Measurements from ENCODE around the gene CORO7.

The CORO7 gene

DNA sequence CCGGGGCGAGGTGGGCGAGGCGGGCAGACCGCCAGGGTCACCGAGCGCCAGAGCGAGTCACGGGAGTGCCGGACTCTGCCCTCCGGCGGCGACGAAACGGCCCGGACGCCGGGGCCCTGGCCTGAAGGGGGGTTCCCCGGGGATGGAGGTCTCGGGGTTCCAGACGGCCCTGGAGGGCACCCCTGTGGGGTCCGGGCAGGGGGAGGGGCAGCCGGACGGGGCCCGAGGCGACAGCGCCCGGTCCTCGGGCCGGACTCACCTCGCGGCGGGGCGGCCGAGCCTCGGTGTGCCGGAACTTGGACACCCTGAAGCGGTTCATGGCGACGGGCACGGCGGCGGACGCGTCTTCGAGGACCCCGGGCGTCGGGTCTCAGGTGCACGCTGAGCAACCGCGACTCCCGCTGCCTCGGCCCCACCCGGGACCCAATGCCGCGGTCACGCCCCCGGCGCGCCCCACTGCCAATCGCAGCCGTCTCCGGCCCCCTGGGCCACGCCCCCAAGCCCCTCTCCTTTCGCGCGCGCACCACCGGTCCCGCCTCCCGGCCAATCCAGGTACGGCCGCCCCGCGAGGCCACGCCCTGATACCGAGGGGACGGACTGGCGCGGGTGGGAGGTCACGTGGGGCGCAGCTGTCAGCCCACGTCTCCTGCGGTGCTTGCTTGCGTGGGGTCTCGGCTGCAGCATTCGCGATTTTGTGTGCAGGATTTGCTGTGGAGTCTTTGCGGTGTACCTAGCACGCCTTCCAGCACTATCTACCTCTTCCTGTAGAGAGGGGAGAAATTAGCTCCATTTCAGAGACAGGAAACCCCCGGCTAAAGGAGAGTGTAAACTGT is at the start of gene CORO7:
Gene CORO7, minus strand, starts transcription at position 397 of the 833 bp plus-strand sequence. Its CDS starts 78 bp downstream, at position 319.
- DNase-seq = peak; percentile 99

DNA sequence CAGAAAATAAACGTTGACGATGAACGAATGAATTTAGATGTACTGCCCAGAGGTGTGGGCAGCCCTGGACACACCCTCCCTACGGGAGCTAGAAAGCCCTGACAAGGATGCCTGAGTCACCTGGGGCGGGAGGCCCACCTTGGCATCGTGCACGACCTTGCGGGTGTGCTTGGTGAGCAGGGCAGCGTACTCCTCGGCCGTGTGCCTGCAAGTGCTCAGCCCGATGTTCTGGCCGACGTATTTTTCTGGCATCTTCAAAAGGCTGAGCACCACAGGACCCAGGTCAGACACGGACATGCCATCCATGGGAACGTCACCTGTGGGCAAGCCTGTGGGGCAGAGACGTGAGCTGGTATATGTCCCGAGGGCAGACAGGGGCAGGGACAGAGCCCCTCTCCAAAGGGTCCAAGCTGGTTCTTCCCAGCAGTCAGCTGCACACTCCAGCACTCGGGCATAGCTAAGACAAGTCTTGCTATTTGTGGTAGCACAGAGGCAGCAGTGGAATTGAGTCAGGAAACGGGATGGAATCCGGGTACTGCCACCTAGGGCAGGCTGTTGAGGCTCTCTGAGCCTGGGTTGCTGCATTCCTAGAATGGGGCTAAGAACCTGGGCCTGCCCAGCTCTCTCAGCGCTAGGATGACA is 47.2 kb upstream of the CORO7 start:
- no peak for DNase-seq

DNA sequence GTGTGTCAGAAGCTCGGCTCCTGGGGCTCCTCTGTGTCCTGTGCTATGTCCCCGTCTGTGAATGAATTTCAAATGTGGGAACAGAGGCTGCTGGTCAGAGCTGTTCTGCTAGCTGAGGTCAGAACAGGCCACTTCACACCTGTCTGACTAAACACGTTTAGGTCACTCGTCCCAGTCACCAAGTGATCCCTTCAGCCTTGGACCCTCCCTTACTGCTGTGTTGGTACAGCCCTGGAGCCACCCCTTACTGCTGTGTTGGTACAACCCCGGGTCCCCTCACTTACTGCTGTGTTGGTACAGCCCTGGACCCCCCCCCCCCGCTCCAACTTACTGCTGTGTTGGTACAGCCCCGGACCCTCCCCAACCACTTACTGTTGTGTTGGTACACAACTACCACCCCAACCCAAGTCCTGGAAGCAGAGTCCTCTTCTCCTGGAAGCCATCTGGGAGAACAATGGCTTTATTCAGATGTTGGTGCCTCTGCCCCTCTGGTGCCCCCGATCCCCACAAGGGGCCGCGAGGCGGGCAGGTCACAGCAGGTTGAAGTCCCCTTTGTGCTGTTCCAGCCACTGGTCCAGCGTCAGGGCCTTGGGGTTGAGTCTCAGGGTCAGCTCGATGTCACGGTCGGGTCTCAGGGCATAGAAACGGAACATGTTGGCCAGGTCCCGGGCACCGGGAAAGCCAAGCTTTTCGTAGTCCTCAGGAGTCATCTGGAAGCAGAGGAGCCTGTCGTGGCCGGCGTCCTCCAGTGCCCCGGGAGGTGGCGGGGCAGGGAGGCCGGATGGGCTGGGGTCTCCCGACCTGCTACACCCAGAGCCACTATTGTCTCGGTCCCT is 45.1 kb upstream of the CORO7 start:
- DNase-seq = no peak

DNA sequence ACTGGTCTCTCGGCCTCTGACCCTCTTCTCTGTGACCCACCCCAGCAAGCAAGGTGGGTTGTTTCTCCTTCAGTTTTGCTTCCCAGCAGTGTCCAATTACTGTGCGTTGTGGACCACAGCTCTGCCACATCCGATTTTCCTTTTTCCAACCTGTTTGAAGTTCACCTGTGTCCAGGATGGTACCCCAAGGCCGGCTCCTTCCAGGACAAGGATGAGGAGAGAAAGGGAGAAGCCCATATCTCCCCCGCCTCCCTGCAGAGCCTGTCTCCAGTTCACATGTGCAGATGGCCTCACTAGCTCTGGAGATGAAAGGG is 44.5 kb upstream of the CORO7 start:
- no peak for DNase-seq

DNA sequence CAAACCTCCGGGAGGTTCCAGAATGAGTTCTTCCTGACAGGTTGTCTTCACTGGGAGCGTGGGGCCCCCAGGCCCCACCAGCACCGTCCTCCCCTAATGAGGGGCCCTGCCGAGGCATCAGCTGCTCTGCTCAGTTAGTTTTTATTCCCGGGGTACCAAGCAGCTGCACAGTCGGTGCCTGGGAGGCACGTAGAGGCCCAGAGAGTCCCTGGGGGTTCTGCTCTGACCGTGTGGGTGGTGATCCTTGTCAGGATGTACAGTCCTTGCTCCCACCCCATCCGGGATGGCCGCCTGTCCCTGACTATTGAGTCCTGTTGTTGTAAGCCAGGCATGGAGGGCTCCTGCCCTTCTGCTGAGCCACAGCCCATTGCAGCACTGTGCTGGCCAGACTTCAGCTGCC is 39.6 kb upstream of the CORO7 start:
- no peak for DNase-seq

DNA sequence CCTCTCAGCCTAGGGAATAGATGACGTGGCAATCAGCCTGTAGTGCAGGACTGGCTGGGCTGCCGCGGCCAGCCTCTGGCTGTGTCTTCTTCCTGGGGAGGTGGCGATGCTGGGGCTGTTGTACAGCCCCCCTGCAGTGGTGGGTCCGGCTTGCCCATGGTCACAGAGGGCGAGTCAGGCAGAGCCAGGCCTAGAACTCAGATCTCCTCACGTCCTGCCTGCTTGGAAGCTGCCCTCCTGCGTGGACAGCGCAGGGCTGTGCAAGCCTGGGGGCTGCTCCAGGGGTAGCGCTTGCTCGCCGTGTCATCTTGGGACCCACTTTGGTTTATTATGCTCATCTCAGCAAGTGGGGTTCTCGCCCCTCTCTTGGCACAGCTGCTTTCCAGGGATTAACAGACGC is 38.7 kb upstream of the CORO7 start:
- DNase-seq = no peak

DNA sequence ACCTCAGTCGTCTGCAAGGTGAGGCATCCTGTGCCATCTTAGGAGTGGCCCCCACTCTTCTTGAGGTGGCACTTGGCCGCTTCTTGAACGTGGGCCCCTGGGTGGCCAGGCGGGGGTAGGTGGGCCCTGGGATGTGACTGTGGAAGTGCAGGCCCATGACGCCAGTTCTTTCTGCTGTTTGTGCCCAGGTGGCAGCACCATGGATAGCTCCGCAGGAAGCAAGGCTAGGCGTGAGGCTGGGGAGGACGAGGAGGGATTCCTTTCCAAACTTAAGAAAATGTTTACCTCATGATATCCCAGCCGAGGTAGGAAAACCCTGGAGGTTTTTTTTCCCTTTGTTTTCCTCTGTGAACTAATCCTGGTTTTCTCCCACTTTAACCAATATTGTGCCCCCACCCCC is 38.2 kb upstream of the CORO7 start:
- no peak for DNase-seq

DNA sequence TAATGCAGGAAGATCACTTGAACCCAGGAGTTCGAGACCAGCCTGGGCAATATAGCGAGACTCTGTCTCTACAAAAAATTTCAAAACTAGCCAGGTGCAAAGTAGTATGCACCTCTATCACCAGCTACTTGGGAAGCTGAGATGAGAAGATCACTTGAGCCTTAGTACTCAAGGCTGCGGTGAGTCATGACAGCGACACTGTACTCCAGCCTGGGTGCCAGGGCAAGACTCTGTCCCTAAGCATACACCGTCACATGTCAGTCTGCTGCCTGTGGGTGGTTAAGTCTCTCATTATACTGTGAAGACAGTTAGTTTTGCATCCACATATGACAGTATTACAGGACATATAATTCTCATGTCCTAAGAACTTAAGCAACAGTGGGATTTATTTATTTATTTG is 36.3 kb upstream of the CORO7 start:
- no peak for DNase-seq

DNA sequence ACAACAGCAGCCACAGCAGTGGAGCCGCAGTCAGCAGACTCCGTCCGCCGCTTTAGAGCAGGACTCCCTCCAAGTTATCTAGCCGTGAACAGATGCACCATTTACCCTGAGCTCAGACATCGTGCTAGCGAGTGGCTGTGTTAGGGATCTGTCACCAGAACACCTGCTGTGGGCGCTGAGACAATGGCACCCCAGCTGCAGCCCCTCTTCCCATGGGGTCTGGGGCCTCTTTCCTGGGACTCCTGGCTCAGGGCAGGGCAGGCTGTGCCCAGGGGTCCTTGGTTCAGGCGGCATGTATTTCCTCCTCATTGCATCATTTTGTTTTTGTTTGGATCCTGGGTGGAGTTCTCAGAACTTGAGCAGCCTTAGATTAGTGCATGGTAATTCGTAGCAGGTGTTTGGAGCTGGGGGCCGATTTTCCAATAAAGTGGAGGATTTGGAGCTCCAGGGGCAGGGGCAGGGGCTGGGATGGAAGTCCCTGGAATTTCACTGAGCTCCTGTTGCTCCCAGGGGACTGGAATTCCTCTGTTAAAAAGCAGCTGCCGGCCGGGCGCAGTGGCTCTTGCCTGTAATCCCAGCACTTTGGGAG is 34.6 kb upstream of the CORO7 start:
- DNase-seq = no peak

DNA sequence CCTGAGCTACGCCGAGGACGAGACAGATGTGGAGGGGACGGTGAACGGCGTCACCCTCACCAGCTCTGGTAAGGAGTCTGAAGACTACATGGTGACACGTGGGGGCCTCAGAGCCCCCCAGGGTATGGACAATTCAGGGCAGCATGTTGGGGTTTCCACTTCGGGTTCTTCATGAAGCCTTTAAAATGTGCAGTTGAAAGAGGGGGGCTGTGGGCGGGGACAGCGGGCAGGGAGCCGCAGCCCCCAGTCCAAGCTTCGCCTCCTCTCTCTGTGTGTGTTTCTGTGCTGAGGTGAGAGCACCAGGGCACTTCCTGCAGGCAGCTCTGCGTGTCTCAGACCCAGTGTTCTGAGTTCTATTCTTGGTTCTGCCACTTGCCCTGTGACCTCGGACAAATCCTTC is 34.0 kb upstream of the CORO7 start:
- no peak for DNase-seq

DNA sequence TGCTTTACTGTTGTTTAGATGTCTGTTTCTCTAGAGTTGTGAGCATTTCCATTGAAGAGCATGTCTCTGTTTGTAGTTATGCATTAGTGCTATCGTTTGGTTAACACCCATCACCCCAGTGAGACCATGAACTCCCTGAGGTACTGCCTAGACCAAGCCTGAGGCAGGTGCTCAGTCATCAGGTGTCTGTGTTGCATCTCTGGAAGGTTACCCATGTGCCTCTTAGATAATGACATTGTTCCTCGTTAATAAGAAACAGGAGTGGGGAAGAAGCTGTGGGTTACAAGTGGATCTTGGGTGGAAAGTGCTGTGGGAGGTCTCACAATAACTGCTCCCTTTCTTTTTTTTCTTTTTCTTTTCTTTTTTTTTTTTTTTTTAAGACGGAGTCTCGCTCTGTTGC is 27.6 kb upstream of the CORO7 start:
- no peak for DNase-seq

DNA sequence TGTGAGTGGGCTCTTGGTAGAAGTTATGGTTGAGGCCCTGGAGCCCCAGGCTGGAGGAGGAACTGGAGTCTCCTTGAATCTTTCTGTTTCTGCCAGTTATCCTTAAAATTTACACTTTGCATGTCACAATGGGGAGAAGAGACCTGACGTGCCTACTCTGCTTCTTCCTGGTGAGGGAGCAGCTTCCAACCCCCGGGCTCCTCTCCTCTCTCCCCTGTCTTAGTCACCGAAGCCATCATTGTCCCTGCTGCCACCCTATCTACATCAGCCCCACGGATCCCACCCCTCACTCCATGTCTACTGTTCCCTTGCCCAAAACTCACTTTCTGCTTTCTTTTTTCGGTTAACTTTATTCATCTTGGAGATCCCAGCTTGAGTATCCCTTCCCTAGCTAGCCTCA is 26.9 kb upstream of the CORO7 start:
- no peak for DNase-seq

DNA sequence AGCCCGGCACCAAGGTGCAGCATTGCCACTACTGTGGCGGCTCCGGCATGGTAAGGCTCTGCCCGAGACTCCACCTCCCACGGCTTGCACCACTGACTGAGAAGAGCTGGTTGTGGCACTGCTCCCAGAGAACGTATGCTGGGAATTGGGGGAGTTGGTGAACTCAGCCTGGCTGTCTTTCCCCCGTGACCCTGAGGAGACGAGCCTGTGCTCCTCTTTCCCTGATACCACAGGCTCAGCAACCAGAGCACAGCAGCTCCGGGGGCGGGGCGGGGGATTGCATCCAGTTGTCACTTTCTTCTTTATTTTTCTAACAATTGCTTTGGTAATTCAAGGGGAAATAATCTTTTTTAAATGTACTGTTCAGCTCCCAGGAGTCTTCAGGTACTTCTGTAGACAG is 26.0 kb upstream of the CORO7 start:
- DNase-seq = no peak

DNA sequence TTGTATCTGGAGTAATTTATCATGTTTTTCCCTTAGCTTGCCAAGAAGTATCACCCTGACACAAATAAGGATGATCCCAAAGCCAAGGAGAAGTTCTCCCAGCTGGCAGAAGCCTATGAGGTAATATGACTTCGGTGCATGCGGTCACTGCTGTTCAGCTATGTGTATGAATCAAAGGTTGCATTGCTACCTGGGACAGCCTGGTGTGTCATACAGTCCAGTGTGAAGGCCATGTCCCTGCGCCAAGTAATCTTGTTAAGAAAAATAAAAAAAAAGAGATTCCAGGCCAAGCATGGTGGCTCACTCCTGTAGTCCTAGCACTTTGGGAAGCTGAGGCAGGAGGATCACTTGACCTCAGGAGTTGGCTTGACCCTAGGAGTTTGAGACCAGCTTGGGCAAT is 21.0 kb upstream of the CORO7 start:
- no peak for DNase-seq

DNA sequence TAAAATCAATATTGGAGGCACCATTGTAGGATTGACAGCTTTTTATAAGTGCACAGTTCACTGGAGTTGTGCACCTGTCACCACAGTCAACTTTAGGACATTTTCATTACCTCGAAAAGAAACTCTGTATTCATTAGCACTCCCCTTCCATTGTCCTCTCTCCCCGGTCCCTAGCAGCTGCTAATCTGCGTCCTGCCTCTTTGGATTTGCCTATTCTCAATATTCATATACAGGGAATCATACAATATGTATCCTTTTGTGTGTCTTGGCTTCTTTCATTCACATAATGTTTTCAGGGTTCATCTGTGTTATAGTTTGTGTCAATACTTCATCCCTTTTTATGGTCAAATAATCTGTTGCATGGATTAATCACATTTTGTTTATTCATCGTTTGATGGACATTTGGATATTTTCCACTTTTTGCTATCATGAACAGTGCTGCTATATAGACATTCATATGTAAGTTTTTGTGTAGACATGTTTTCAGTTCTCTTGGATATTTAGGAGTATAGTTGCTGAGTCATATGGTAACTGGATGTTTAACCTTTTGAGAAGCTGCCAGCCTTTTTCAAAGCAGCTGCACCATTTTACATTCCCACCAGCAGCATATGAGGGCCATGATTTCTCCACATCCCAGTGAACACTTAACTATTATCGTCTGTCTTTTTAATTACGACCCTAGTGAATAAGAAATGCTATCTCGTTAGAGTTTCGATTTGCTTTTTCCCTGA is 19.1 kb upstream of the CORO7 start:
- DNase-seq = no peak

DNA sequence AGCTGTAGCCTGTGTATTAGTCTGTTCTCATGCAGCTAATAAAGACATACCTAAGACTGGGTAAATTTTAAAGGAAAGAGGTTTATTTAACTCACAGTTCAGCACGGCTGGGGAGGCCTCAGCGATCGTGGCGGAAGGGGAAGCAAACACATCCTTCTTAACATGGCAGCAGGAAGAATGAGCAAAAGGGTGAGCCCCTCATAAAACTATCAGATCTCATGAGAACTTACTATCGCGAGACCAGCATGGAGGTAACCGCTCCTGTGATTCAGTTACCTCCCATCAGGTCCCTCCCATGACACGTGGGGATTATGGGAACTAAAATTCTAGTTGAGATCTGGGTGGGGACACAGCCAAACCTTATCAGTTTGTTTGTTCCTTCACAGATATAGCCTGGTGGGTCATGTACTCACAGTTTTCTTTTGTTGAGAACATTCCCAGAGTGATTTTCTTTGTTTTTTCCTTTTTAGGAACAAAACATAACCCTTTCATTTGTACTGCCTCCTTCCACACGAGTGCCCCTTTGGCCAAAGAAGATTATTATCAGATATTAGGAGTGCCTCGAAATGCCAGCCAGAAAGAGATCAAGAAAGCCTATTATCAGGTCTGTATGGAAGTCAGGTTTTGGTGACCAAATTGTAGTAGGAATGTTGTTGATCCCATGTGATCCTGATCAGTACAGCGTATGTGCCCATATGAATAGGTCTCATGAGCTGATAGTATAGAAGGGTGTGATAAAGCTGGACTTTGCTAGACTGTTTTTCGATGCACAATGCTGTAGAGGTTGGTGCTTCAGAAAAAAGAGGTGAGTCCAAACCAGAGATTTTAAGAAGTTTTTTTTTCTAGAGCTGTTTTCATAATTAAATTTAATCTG is 17.8 kb upstream of the CORO7 start:
- no peak for DNase-seq

DNA sequence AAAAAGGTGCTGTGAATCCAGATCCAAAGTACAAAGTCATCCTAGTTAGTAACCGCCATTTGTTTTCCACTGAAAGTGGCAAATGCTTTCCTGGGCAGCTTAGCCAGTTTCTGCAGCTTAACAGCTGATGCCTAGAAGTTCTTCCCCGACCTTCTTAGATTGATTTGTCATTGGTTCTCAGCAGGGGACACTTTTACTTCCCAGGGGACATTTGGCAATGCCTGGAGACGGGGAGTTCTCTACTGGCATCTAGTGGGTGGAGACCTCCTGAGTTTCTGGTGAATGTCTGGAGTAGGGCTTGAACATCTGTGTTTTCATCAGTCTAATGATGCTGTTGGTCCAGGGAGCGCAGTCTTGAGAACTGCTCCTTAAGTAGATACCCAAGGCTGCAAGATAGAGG is 16.8 kb upstream of the CORO7 start:
- no peak for DNase-seq

DNA sequence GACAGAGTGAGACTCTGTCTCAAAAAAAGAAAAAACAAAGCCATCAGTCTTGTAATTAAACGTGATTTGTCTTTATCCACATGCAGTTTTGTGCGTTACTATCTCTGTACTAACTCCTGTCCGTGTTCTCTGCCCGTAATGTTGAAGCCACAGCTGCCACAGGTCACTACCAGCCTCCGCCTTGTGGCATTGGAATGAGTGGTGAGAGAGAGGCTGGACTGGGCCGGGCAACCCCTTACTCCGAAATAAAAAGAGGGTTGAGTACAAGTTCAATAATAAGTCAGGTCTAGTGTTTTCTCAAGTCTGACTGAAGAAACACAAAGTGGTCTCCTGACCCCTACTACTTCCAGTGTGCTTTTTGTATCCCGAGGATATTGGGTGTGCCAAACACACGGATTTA is 14.6 kb upstream of the CORO7 start:
- no peak for DNase-seq

DNA sequence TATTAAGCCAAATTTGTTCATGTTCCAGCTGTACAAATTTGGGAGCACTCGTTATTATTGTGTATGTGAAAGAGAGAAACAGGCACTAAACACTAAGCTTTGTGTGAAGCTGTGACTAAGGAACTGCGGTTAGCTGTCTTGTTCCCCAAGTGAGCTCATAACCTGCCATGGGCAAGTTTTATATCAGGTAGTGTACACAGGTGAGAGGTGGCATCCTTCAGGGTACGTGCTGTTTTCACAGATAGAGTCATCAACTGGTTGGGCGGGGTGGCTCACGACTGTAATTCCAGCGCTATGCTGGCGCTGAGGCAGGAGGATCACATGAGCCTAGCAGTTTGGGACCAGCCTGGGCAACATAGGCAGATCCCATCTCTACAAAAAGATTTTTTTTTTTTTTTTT is 12.1 kb upstream of the CORO7 start:
- no peak for DNase-seq

DNA sequence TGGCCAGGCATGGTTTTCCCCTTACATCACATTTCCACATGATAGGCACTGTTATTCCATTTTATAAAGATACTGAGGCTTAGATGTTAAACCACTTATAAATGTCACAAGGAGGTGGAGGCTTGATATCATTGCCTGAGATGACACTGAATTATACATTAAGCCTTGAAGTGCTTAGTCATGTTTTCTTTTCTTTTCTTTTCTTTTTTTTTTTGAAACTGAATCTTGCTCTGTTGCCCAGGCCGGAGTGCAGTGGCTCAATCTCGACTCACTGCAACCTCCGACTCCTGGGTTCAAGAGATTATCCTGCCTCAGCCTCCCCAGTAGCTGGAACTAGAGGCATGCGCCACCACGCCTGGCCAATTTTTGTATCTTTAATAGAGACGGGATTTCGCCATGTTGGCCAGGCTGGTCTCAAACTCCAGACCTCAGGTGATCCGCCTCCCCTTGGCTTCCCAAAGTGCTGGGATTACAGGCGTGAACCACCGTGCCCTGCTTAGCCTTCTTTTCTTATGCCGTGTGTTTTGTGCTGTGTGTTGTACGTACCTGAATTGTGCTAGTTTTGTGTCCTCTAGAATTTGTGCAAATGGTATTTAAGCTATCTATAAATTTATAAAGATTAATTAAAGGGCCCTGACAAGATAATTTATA is 10.5 kb upstream of the CORO7 start:
- no peak for DNase-seq

DNA sequence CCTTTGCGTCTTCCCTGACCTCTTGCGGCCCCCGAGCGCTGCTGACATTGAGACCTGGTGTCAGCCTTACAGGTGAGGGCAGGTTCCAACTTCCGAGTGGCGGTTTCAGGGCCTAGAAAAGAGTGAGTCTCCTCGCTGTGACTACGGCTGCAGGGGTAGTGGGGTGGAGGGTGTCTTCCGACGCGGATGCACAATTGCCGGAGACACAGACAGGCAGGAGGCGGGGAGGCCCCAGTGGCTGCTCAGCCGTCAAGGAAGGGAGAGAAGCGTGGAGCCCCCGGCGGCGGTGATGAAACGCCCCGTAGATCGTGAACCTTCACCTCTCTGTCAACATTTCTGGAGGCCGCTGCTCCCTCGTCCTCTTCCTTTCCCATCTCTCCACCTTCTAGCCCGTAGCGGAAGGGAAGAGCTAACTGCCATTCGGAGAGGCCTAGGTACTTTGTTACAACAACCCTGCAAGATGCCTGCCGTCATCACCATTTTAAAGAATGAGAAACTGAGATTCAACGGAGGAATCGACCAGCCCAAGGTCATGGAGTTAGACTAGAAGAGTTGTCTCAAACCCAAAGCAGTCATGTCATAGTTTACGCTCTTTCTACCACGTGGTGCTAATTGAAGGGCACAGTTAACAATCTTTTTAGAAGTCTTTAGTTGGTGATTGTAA is 9.8 kb upstream of the CORO7 start:
- no peak for DNase-seq
